Psoas muscle (tissue), 8 donors: ENCODE results near the gene PI4K2A. TPM values are rescaled to one million over a fixed set of nuclear protein-coding genes. Genes with fewer than 3 reads are reported as not detected.
A peak's percentile ranks its signal among the peaks of the same experiment; 100 is the strongest.

Source experiments
- ATAC-seq, 4 donors: fragments of 200-7000 bp; cut with Tn5 transposase; one replicate each; pipeline ENCODE4 v1.9.1; 2020; ENCODE audit warnings: moderate library complexity in 3 of 4, mild to moderate bottlenecking in 2 of 4
- DNase-seq, 2 donors: peaks; one replicate each; pipeline ENCODE4 v3.0.0-alpha.2; 2020
- H3K27ac ChIP-seq: fragments of 200-600 bp; one replicate; pipeline ENCODE4 v1.8.0; 2022
- H3K27me3 ChIP-seq, 3 donors: fragments of 200-600 bp in 1 of 3; one replicate each; pipeline versions ENCODE4 v1.6.1 to v1.8.0; 2013 to 2022; ENCODE audit warnings: low read length in 2 of 3, mild to moderate bottlenecking in 2 of 3, moderate library complexity in 1 of 3; ENCODE audit not compliant: insufficient read depth in 3 of 3
- H3K36me3 ChIP-seq, 2 donors: fragments of 200-600 bp in 1 of 2; one replicate each; pipeline versions ENCODE4 v1.6.1 to v1.8.0; 2013 to 2022; ENCODE audit warnings: low read depth in 1 of 2, mild to moderate bottlenecking in 1 of 2, moderate library complexity in 1 of 2; ENCODE audit not compliant: insufficient read depth in 1 of 2
- H3K4me1 ChIP-seq: fragments of 200-600 bp; one replicate; pipeline ENCODE4 v1.8.0; 2022
- H3K4me3 ChIP-seq: fragments of 200-600 bp; one replicate; pipeline ENCODE4 v1.8.0; 2022; ENCODE audit warnings: mild to moderate bottlenecking
- H3K9me3 ChIP-seq: fragments of 200-600 bp; one replicate; pipeline ENCODE4 v1.8.0; 2022
- WGBS, 3 donors: extraction: QIAGEN DNeasy Blood & Tissue Kit; methylation state at CpG; one replicate each; pipeline versions ENCODE4 v1.1.6 to v1.1.7; 2013; 5-methylcytosine and 5-hydroxymethylcytosine counted together
- intact Hi-C, 2 donors: fragments of 100-400 bp; cut with DNase I; formaldehyde crosslinking; loops; one replicate each; pipeline versions ENCODE4 v1.11.0 to v1.14.2; 2022
- polyA plus RNA-seq, 3 donors: library from polyadenylated mRNA; stranded (reverse); fragments of 200-250 nt; gene quantifications; one replicate each; pipeline ENCODE4 v1.2.3, GENCODE V29; 2013
- total RNA-seq, 4 donors: library from RNA; stranded (reverse); fragmentation: NEBNext Ultra II Directional in 2 of 4; extraction: Animal tissue kit (Norgen Biotek cat#: 25700) in 2 of 4; gene quantifications; one replicate each; pipeline versions ENCODE4 v1.2.1 to v1.2.4, GENCODE V29; 2021 to 2023
- TF ChIP-seq, protein P1 (sequence below): fragments of 200-600 bp; IDR thresholded peaks from one replicate; pipeline ENCODE4 v1.8.0; 2022; ENCODE audit warnings: antibody characterized with exemption
- donor health status: healthy with polysubstance abuse.
- donor health status: DM: no; HTN: no; CAD: no; lungs with moderate emphysema.
- donor health status: Bipolar disorder and iron deficiency.
- donor health status: healthy.
- donor health status: DM: yes; HTN: yes; CAD: no.
- donor health status: DM: no; HTN: no; CAD: no.
- donor health status: DM: no; HTN: no; CAD: no.
- donor health status: DM: yes; HTN: yes; CAD: no.

PI4K2A gene
- total and polyA plus RNA-seq, 7 donors: 8.9 to 22.9 (median 11.9) TPM

DNA sequence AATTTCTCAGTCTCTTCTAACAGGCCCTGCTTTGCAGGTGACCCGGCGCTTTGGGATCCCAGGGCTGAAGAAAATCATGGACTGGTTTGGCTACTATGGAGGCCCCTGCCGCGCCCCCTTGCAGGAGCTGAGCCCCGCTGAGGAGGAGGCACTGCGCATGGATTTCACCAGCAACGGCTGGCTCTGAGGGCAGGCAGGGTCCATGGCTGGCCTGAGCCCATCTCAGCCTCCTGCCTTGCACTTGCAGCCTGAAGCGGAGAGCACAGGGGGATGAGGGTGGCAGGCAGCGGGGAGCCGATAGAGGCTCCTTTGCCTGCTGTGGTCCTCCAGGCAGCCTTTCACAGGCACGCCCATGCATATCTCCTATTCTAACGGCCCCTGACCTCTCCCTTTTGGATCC is 29.0 kb upstream of the PI4K2A start:
- ATAC-seq (no peak), DNase-seq (no peak)
- intact Hi-C loops: loop anchor here (5.0 to 10.0 kb wide), 2 partner anchors 144 to 207 kb away; partner anchors contain the start of gene RRP12 (in 1 of the 2)
- TF ChIP-seq, protein P1, sequence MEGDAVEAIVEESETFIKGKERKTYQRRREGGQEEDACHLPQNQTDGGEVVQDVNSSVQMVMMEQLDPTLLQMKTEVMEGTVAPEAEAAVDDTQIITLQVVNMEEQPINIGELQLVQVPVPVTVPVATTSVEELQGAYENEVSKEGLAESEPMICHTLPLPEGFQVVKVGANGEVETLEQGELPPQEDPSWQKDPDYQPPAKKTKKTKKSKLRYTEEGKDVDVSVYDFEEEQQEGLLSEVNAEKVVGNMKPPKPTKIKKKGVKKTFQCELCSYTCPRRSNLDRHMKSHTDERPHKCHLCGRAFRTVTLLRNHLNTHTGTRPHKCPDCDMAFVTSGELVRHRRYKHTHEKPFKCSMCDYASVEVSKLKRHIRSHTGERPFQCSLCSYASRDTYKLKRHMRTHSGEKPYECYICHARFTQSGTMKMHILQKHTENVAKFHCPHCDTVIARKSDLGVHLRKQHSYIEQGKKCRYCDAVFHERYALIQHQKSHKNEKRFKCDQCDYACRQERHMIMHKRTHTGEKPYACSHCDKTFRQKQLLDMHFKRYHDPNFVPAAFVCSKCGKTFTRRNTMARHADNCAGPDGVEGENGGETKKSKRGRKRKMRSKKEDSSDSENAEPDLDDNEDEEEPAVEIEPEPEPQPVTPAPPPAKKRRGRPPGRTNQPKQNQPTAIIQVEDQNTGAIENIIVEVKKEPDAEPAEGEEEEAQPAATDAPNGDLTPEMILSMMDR: no peak
- peak overlapping the region; percentile 83 for H3K27ac ChIP-seq
- peaks cover 41% of the 10 kb centered on the region for H3K4me1 ChIP-seq
- no peaks in the 10 kb centered on the region for H3K9me3 ChIP-seq
- WGBS, 3 donors: 87 to 92% (median 92%) methylated on average over 12 of the region's 12 CpGs
- H3K27me3 ChIP-seq: no peaks in the 10 kb centered on the region
- no peaks in the 10 kb centered on the region for H3K36me3 ChIP-seq
- no peak overlapping the region for H3K4me3 ChIP-seq

DNA sequence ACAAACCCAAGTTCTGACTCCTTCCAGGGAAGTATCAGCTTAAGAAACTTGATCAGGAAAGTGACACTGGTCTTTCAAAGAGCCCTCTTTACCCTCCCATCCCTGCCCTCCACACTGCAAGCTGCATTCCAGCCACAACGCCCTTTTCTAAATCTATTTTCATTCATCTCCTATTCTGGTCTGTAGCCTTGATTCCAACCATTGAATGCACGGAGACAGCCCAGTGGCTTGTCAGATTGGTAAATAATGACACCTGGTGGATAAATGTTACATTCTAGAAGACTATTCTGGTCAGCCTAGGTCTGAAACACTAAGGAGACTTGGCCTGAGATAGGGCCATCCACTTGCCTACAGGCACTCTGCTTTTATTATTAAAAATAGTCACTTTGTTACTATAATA is 28.1 kb upstream of the PI4K2A start:
- DNase-seq (no peak), ATAC-seq (peak; percentile 61 to 88 (median 70))
- 5 to 13% (median 11%) methylated on average over 2 of the region's 2 CpGs for WGBS, 3 donors
- H3K36me3 ChIP-seq: no peaks in the 10 kb centered on the region
- H3K27me3 ChIP-seq: no peaks in the 10 kb centered on the region
- no peak overlapping the region for H3K4me3 ChIP-seq
- H3K9me3 ChIP-seq: no peaks in the 10 kb centered on the region
- intact Hi-C loops: loop anchor here (1.0 to 10.0 kb wide), 4 partner anchors 40 to 208 kb away; partner anchors contain the start of genes ANKRD2 (in 1 of the 2) and RRP12 (in 1 of the 2)
- TF ChIP-seq, protein P1: peak; percentile 62
- H3K27ac ChIP-seq: peak overlapping the region; percentile 83
- H3K4me1 ChIP-seq: peaks cover 41% of the 10 kb centered on the region

DNA sequence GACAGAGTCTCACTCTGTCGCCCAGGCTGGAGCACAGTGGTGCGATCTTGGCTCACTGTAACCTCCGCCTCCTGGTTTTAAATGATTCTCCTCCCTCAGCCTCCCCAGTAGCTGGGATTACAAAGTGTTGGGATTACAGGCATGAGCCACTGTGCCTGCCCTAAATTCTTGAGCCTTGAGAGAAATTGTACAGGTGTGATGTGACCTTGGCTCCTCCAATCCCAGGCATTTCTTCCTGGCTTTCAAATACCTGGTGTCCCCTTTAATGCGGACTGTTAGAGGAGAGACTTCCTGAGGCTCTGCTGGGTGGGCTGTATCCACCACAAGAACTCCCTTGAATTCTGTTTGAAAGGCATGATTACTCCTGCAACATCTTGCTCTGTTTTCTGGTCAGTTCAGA is 22.2 kb upstream of the PI4K2A start:
- intact Hi-C loops: loop anchor here in 1 of 2 donors (10.0 kb wide), 1 partner anchor 213 kb away; the partner anchor contains the start of gene RRP12
- ATAC-seq (no peak), DNase-seq (no peak)
- no peak overlapping the region for H3K4me3 ChIP-seq
- 87 to 97% (median 89%) methylated on average over 4 of the region's 4 CpGs for WGBS, 3 donors
- TF ChIP-seq, protein P1: no peak
- no peaks in the 10 kb centered on the region for H3K36me3 ChIP-seq
- no peak overlapping the region for H3K27ac ChIP-seq
- no peaks in the 10 kb centered on the region for H3K27me3 ChIP-seq
- H3K4me1 ChIP-seq: no peaks in the 10 kb centered on the region
- H3K9me3 ChIP-seq: no peaks in the 10 kb centered on the region

DNA sequence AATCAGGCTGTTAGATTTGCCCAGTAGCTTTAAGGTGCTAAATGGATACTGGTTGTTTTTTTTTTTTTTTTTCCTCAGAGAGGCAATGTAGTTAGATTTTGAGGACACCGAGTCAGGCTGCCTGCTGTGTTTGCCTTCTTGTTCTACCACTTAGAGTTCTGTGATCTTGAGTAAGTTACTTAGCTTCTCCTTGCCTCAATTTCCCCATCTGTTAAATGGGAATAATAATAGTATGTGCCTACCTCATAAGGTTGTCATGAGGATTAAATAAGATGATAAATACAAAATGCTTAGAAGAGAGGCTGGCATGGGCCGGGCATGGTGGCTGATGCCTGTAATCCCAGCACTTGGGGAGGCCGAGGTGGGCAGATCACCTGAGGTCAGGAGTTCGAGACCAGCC is 21.7 kb upstream of the PI4K2A start:
- ATAC-seq (no peak), DNase-seq (no peak)
- Histone ChIP-seq H3K9me3 (no peaks in the 10 kb centered on the region), H3K4me3 (no peak overlapping the region), H3K27me3 (no peaks in the 10 kb centered on the region), H3K36me3 (no peaks in the 10 kb centered on the region), H3K27ac (no peak overlapping the region), H3K4me1 (no peaks in the 10 kb centered on the region)
- TF ChIP-seq, protein P1: no peak
- 95 to 97% (median 95%) methylated on average over 4 of the region's 4 CpGs for WGBS, 3 donors
- intact Hi-C loops: loop anchor here in 1 of 2 donors (10.0 kb wide), 1 partner anchor 214 kb away; the partner anchor contains the start of gene RRP12

DNA sequence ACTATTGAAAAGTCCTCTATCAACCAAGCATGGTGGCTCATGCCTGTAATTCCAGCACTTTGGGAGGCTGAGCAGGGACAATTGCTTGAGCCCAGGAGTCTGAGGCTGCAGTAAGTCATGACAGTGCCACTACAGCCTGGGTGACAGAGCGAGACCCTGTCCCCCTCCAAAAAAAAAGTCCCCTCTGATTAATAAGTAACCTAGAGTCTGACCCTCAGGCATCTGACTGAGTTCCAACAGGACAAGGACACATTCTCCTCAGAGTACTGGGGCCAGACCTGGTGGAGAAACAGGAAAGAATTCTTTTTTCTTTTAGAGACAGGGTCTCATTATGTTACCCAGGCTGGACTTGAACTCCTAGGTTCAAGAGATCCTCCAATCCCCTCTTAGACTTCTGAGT is 17.2 kb upstream of the PI4K2A start:
- 95 to 100% (median 95%) methylated on average over 1 of the region's 1 CpG for WGBS, 3 donors
- intact Hi-C loops: no loop called here

More for the DNA sequence above, 17.2 kb upstream of the PI4K2A start:
- TF ChIP-seq, protein P1: no peak
- DNase-seq (no peak), ATAC-seq (no peak)
- no peaks in the 10 kb centered on the region for H3K27me3 ChIP-seq
- H3K4me1 ChIP-seq: no peaks in the 10 kb centered on the region
- no peak overlapping the region for H3K27ac ChIP-seq
- no peaks in the 10 kb centered on the region for H3K9me3 ChIP-seq
- no peak overlapping the region for H3K4me3 ChIP-seq
- no peaks in the 10 kb centered on the region for H3K36me3 ChIP-seq
